Activated CD8-positive, alpha-beta memory T cell treated with anti-CD3 and anti-CD28 coated beads for 1 hour (primary cell): ENCODE results near the gene C16orf78.
A peak's percentile ranks its signal among the peaks of the same experiment; 100 is the strongest.
"Not testable (repeated sequence)": the region's sequence is repeated elsewhere in the genome, so short reads cannot be mapped to it uniquely, and the experiment has no call there.

Experiments used
- DNase-seq, 2 donors: peaks; one replicate each; pipeline ENCODE4 v3.0.0-alpha.2; 2020; ENCODE audit warnings: low read depth in 1 of 2; ENCODE audit errors: extremely low read depth in 1 of 2

Gene C16orf78

DNA sequence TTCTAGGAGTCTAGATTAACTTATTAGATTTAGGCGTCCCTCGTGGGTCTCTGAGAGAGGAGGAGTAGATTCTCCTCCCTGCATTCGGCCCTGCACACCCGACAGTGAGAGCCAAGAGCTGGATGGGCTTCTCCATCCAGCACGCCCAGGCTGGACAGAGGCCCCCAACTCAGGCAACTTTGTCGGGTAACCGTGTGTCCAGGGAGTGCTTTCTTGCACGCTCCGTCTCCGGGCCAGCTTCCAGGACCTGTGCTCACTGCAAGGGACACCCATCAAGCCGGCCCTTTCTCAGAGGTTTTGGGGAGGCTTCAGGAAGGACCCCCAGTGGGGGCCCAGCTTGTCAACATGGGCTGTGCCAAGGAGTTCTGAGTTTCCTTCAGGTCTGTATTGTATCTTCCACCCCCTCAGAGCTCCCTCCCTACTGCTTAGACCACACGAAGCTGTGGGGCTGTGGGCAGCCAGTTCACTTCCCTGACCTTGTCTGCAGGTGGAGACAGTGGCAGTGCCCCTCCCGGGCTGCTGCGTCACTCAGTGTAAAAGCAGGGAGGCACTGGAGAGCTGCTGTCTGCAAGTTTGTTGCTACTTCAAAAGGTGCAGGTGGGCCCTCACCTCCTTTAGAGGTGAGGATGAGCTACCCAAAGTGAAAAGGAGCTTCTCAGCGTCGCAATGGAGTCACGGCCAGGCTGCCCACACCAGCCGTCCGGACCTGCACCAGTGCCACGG is 24.0 kb upstream of the C16orf78 start:
- no peak for DNase-seq

DNA sequence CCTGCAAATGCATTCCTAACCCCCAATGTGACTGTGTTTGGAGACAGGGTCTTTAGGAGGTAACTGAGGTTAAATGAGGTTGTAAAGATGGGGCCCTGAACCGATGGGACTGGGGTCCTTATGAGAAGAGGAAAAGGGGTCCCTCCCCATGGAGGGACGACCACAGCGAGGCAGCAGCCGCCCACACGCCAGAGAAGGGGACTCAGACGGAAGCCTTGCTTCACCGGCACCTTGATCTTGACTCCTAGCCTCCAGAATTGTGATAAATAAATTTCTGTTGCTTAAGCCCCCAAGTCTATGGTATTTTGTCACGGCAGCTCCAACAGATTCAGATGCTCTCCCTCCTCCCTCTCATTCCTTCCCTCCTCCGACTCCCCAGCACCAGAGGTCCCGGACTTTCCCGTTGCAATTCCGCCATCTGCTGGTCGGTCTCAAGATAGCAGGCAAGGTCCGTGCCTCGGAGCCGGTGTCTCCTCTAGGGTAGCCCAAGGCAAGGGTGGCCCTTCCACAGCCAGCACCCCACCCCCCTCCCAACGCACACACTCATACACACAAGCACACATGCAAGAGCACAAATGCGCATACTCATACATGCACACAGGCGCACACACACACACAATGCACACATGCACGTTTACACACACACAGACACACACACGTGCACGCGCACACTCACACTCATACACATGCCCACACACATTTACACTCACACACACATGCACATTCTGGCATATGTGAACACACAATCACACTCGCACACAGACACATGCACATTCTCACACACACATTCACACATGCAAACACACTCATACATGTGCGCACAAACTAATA is 23.1 kb upstream of the C16orf78 start:
- peak in 1 of 2 donors; percentile 11 for DNase-seq

DNA sequence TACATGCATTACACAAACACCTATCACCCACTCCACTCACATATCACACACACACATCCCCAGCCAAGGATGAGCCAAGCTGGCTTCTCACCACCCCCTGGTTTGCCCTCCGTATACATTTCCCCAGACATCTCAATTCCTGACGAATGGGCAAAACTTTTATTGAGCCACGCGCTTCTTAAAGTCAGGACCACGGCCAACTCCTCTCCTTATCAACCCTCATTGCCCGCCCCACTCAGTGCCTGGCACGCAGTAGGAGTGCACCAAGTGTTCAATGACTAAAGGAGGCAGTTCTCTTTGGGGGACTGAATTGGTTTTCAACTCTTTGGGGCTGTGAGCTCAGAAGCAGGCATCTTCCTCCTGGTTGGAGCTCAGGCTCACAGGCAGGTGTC is 22.5 kb upstream of the C16orf78 start:
- DNase-seq = no peak

DNA sequence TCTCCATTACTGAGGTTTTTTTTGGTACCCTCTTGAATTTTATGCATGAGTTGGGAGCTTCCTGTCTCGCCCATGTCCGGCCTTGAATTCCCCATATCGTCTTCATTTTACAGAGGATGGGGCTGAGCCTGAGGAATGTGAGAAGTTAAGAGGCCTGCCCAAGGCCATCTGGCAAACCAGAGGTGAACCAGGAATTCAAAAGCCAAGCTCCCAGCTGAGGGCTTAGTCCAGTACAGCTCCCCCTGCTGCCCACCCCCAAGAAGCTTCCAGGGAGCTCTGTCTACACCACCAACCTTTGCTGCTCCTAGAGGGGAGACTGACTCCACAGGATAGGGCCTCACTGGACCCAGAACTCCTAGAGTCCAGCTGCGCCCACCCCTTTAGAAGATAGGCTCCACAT is 20.7 kb upstream of the C16orf78 start:
- DNase-seq = no peak

DNA sequence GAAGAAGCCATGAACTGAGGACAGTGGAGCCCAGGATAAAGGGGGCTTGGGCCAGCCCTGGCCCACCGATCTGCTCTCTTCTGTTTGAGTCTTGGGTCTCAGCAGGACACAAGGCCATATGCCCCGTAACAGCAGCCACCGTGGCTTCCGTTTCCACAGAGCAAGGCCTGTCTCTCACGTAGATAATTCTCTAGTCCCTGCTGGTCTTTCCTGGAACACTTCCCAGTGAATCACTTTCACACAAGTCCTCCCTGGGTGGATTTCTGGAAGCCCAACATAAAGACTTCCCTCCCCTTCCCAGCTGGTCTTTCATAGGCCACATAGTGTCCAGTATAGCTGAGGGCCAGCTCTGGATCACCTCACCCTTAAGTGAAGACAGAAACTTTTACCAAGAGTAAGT is 19.9 kb upstream of the C16orf78 start:
- no peak for DNase-seq

DNA sequence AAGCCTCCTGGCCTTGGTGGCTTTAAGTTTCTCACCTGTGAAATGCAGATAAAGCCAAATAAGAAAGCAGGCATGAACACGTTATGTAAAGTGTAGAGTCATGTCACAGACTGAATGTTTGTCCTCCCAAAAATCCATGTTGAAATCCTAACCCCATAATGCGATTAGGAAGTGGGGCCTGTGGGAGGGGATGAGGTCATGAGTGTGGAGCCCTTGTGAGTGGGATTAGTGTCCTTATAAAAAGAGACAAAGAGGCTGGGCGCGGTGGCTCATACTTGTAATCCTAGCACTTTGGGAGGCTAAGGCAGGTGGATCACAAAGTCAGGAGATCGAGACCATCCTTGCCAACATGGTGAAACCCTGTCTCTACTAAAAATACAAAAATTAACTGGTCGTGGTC is 19.5 kb upstream of the C16orf78 start:
- DNase-seq = no peak

DNA sequence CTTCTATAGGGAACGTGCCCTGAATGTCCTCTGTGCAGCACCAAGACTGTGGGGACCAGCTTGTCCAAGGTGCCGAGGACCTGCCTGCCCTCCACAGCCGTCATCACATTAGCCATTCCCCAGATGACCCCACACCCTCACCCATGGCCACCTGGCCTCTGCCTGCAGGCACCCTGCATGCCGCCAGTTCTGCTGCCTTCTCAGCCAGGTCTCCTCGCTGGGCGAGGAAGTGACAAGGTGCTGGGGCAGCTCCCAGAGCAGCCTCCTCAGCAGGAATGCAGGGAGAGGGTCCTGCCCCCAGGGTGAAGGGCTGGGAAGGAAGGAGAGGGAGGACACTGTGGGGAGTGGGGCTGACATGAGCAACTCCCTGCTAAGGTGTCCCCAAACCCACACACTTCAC is 18.6 kb upstream of the C16orf78 start:
- no peak for DNase-seq

DNA sequence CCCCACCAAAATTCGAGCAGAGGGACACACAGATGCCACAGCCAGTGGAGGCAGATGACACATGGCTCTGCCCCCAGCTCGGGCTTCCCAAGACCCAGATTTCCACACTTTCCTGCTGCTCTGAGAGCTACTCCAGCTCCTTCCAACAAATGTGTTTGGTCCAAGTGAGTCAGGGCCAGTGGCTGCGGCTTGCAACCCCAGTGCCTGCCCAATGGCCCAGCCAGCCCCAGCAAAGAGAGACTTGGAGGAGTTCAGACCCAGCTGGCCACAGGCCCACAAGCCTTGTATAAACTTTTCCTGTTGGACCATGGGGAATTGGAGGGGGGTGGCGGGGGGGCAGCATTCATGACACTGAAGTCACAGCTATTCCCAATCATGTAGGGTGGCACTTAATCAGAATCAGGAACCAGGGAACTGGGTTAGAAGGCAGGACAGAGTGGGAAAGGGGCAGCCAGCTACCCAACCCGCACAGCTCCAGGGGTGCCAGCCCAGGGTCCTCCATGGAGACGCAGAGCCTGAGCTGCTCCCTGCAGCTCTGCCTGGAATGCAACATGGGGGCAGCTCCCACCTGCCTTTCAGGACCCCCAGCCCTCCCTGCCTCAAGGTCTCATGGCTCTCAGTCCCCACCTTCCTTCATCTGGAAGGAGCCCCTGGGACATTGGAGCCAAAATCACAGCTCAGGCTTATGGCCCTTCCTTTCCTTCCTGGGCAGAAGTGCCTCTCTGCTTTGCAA is 17.5 kb upstream of the C16orf78 start:
- no peak for DNase-seq

DNA sequence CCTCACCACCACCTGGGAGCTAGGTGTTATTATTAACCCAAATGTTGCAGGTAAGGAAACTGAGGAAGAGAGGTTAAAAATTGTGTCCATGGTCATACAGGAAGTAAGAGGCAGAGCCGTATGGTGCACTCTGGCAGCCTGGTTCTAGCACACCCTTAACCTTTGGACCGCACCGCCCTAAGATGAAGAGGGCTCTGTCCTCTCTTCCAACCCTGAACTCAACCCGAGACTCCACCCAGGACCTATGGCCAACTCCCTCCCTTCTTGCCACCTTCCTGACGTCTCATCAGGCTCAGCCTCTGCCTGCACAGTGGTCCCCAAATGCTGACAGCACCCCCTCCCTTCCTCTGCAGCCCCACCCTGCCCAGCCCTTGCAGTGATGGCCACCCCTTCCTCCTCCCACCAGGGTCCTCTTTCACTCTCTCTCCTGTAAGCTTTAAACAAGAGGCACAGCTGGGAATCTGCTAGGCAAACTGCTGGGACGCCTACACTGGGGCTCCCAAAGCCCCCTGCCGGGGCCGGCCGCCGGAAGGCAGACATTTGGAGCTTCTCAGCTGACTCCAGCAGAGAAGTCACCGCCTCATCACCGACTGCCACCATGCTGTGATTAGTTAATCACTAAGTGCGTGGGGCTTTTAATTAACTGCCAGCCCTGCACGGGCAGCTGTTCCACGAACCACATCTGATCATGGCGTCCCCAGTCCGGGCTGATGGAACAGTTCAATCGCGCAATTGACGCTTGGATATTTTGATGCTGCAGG is 16.7 kb upstream of the C16orf78 start:
- DNase-seq = no peak

DNA sequence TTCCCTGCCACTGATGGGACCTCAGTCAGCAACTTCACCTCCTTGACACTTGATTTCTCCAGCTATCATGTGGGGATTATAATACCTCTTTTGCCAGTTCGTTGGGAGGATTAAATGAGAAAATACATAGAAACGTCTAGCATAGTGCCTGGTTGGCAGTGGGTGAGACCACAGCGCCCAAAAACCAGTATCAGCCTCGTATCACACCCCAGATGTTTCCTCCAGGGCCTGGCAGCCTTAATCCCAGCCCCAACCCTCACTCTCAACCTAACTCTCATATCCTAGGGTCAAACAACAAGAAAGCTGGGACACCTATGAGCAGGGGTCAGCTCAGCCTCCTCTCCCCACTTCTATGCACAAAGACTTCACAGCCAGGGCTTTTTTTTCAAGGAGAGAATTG is 14.0 kb upstream of the C16orf78 start:
- no peak for DNase-seq

DNA sequence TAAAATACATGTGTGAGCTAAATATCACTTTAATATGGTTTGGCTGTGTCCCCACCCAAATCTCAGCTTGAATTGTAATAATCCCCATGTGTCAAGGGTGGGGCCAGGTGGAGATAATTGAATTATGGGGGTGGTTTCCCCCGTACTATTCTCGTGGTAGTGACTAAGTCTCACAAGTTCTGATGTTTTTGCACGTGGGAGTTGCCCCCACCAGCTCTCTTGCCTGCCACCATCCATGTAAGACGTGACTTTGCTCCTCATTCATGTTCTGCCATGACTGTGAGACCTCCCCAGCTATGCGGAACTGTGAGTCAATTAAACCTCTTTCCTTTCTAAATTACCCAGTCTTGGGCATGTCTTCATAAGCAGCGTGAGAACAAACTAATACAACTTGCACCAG is 11.9 kb upstream of the C16orf78 start:
- not testable (repeated sequence) for DNase-seq

DNA sequence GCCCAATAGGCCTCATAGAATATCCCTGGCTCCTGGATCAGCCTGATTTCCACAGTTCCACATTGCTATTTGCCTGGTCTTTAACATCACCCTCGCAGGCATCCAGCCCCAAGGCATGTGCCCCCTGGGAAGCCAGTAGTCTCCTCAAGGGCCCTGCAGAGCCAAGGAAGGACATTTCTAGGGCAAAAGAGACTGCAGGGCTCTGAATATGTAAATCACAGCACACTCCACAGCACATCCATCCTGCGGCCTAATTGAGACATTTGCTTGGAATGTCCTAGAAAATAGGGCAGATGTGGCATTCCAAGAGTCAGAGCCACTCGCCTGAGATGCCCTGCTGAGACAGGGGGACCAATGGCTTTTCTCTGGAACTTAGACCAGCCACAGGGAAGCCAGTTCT is 11.4 kb upstream of the C16orf78 start:
- DNase-seq = no peak

DNA sequence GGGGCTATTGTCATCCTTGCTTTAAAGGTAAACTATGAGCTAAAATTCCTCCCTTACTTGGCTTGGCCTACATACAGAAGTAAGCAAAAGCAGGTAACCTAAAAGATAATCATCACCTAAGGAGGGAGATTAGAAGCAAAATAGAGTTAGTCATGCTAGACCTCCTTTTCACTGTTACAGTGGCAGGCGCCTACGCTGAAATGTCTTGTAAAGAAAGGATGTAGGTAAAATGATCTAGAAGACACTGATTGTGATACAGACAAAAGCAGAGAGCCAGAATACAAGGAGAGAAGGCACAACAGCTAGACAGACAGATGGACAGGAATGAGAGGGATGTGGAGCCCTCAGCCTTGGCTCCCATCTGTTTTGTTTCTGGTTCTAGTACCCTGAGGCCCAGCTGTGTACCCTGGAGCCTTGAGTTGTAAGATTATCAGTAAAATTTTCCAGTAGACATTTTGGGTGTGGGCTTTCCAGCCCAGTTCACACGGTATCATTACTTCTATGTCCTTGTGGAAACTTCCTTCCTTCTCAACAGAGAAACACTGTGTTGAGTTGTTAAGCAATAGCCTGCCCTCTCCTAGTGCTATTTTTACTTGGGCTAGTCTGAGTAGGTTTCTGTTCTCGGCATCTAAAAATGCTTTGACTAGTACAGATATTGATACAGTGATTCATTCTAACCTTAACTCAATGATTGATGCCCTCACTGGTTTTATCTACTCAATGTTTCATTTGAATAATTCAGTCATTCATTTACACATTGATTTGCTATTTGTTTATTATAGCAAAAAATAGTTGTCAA is 7.7 kb upstream of the C16orf78 start:
- DNase-seq = no peak

DNA sequence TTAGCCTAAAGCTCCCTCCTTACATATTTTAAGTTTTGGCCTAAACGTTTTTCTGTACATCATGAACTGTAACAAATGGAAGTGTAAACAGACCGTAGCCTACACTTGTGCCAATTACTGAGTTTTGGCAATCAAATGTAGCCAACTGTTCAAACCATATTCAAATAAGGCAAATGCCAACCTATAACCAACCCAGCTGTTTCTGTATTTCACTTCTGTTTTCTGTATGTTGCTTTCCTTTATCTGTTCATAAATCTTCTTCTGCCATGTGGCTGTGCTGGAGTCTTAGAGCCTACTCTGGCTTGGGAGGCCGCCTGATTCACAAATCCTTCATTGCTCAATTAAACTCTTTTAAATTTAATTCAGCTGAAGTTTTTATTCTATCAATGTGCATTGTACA is 6.9 kb upstream of the C16orf78 start:
- DNase-seq = no peak

DNA sequence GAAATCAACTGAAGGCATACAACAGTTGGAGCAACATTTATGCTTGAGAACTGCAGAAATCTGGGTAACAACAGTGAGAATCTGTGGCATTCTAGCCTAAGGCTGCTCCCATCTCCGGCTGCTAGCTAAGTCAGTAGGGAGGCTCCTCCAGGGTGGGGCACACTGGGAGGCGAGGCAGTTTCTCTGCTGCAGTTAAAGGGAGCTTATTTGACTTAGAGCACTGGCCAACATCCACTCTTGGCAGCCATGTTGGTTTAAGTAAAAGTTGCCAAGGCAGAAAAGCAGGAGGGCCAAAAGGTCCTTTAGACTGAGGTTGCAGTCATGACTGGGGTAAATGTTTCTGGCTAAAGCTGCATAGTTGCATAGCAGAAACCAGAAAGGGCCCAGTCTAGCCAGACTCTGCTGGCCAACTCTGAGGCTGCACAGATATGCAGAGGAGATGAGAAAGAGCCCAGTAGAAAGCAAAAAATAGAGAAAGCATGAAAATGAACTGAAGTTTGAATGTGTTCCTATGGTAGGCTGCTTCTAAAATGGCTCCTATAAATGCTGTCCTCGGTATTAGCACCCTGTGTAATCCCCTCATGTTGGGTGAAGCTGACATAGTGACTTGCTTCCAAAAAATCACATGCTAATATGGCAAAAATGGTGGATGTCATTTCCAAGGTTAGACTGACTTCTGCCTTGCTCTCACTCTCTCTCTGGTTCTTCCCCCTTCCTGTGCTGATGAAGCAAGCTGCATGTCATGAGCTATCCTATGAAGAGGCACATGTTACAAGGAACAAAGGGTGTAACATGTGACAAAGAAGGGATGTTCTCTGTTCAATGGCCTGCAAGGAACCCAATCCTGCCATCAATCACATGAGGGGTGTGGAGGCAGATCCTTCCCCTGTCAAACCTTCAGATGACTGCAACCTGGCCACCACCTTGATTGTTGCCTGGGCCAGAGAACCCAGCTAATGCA is 3.7 kb upstream of the C16orf78 start:
- DNase-seq = no peak

DNA sequence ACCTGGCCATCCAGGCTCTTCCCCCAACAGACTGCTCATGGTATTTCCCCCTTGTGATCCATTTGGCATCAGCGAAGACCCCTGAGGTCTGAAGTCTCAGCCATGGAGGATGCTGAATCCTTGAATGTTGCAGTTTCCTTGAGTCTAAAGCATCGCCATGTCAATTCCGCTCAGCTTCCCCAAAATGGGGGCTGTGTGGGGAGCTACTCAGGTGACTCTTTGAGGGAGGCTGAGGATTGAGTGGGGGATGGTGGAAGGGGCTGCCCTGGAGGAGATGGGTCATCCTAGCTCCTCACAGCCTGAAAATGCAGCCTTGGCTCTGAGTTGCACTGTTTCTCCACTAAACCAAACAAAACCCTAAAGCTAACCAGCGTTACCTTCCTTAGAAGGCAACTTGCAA is 2.6 kb downstream of the C16orf78 start:
- no peak for DNase-seq

DNA sequence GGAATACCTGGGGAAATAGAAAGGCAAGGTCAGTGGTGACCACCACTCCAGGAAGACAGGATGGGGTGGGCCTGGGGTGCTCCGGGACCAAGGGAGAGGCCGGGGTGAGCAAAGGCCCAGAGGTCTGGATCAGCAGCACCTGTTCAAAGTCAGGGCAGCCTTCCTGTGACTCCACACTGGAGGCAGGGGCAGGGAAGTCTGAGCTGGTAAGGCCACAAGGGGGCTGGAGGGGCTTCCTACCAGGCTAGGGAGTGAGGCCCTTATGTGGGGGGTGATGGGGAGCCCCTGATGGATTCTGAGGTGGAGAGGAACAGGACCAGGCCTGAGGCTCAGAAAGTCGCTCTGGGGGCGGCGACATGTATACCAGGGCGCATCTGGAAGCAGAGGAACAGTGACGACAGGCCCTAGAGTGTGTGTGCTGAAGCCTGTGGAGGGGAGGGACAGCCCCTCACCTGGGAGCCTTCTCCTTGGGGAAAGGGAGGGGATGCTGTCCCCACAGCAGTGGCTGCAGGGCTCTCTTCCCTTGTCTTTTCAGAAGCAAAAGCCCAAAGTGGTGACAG is 3.7 kb downstream of the C16orf78 start:
- DNase-seq = no peak

DNA sequence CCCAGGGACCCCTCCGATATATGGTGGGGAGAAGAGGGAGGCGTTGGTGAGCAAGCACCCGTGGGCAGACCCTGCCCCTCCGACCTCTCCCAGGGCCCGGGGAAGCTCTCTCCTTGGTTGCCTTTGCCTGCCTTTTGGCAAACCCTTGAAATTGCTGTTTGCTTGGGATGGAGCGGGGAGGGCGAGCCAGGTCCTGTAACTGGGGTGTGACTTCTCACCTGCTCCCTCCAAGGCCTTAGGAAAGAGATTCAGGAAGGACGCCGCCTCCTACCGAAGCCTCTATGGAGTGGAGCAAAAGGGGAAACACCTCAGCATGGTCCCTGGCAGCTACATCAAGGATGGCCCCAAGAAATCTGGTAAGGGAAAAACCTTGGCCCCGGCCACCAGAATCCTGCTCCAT is 4.6 kb downstream of the C16orf78 start:
- DNase-seq = no peak

DNA sequence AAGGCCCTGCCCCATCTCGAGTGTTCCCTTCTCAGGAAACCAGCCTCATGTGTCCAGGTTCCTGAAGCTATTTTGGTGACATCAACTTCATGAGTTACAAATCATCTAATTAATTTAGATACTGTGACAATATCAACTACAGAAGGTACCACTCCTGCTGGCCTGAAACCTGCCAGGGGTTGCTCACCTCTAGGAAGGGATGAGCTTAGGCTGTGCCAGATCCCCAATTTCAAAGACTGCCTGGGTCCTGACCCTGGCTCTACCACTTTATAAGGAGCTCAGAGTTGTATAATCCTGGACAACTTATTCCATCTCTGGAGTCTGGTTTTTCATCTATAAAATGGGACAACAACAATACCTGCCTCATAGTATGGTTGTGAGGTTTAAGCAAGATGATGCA is 5.2 kb downstream of the C16orf78 start:
- no peak for DNase-seq
